ENCODE results near the gene TXNL4A.

GRCh38 chr18:80029690-80030089 lies 41.3 kb upstream of the TXNL4A start:
- TF ChIP-seq CTCF (IDR thresholded peaks at IDR 0.05; ENCODE audit: poor library complexity) = no peak
- no peak for TF ChIP-seq EZH2 (IDR thresholded peaks at IDR 0.05; ENCODE audit: borderline replicate concordance)
- no peak for TF ChIP-seq EZH2phosphoT487 (IDR thresholded peaks at IDR 0.05; ENCODE audit: low read depth, severe bottlenecking, unreplicated experiment)

Measured in hepatocyte (in vitro differentiated cells).